Activated naive CD8-positive, alpha-beta T cell treated with anti-CD3 and anti-CD28 coated beads for 36 hours (primary cell): Measurements from ENCODE around the gene OGFOD1. TPM values are rescaled to one million over a fixed set of nuclear protein-coding genes. Genes with fewer than 3 reads are reported as not detected.
A peak's percentile ranks its signal among the peaks of the same experiment; 100 is the strongest.

Source experiments
- DNase-seq: peaks from one replicate; pipeline ENCODE4 v3.0.0; 2021
- H3K27ac Mint-ChIP-seq: one replicate; pipeline ENCODE4 v1.8.0; 2022; ENCODE audit warnings: mild to moderate bottlenecking, moderate library complexity, mixed read lengths
- H3K27me3 Mint-ChIP-seq: one replicate; pipeline ENCODE4 v1.8.0; 2022; ENCODE audit warnings: mild to moderate bottlenecking, mixed read lengths
- H3K36me3 Mint-ChIP-seq: one replicate; pipeline ENCODE4 v1.8.0; 2021; ENCODE audit warnings: mild to moderate bottlenecking, mixed read lengths
- H3K4me1 Mint-ChIP-seq: one replicate; pipeline ENCODE4 v1.8.0; 2021; ENCODE audit warnings: mixed read lengths
- H3K4me3 Mint-ChIP-seq: one replicate; pipeline ENCODE4 v1.8.0; 2022; ENCODE audit warnings: mild to moderate bottlenecking, moderate library complexity, mixed read lengths
- H3K9me3 Mint-ChIP-seq: one replicate; pipeline ENCODE4 v1.8.0; 2022; ENCODE audit warnings: mixed read lengths
- total RNA-seq, 2 experiments: library from RNA; stranded (reverse); gene quantifications; one replicate each; pipeline ENCODE4 v1.2.3, GENCODE V29; 2021

The OGFOD1 gene
- total RNA-seq: 10 to 100 TPM; 76.6 to 78.5 TPM

DNA sequence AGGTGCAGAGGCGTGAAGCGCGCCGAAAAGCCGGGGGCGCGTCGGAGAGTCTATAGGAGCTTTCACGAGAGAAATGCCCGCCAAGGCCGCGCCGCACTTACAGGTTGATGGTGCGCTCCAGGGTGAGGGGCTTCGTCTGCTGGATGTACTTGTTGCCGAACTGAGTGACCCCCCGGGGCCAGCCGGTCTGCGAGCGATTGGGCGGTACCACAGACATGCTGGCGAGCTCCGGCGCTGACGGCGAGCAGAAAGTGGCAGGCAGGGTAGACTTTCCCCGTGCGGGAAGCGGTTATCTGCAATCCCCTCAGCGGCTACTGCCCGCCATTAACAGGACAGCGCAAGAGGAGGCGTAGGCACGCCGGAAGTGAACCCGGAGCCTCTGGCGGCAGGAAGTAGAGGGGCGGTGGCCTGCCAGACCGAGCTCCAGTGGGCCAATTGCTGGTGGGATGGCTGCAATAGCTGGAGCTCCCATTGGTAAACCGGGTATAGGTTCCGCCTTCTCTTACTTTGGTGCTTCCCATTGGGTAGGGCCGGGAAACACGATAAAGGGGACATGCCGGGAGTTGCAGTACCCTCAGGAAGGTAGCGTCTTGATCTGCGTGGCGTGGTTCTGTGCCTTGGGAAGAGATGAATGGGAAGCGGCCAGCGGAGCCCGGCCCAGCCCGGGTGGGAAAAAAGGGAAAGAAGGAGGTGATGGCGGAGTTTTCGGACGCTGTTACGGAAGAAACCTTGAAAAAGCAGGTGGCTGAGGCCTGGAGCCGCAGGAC is at the start of gene OGFOD1, which contains the start of gene NUDT21:
Gene OGFOD1 (plus strand): TSS at position 569 of the 767 bp plus-strand sequence. CDS start 59 bp downstream, at position 628.
Gene NUDT21 (minus strand): TSS at position 347 of the 767 bp plus-strand sequence. CDS start 130 bp downstream, at position 217.
- Mint-ChIP-seq H3K27me3 (no peaks in the 10 kb centered on the region), H3K27ac (peak within 1 kb of the TSS; percentile 92), H3K4me3 (peak within 1 kb of the TSS; percentile 94), H3K36me3 (peaks cover 50% of the 10 kb centered on the region), H3K4me1 (peaks cover 40% of the 10 kb centered on the region), H3K9me3 (no peaks in the 10 kb centered on the region)
- peak; percentile 93 for DNase-seq

DNA sequence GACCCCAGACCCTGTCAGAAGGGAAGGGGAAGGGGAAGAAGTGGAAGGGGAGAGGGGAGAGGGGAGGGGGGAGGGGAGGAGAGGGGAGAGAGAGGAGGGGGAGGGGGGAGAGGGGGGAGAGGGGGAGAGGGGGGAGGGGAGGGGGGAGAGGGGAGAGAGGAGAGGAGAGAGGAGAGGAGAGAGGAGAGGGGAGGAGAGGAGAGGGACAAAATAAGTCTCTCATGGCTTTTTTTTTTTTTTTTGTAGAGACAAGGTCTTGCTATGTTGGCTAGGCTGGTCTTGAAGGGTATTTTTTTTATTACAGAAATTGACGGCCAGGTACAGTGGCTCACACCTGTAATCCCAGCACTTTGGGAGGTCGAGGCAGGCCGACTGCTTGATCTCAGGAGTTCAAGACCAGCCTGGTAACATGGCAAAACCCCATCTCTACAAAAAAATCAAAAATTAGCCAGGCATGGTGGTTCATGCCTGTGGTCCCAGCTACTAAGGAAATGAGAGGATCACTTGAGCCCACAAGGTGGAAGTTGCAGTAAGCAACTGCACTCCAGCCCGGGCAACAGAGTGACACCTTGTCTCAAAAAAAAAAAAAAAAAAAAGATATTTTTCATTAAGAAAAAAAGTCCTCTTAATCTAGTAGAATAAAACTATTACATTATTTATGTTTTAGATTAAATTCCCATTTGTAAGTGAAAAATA is 45.2 kb upstream of the OGFOD1 start:
- H3K4me3 Mint-ChIP-seq: no peak overlapping the region
- no peak for DNase-seq
- peaks cover 2% of the 10 kb centered on the region for H3K4me1 Mint-ChIP-seq
- no peaks in the 10 kb centered on the region for H3K9me3 Mint-ChIP-seq
- H3K36me3 Mint-ChIP-seq: peaks cover 8% of the 10 kb centered on the region
- no peak overlapping the region for H3K27ac Mint-ChIP-seq
- no peaks in the 10 kb centered on the region for H3K27me3 Mint-ChIP-seq

DNA sequence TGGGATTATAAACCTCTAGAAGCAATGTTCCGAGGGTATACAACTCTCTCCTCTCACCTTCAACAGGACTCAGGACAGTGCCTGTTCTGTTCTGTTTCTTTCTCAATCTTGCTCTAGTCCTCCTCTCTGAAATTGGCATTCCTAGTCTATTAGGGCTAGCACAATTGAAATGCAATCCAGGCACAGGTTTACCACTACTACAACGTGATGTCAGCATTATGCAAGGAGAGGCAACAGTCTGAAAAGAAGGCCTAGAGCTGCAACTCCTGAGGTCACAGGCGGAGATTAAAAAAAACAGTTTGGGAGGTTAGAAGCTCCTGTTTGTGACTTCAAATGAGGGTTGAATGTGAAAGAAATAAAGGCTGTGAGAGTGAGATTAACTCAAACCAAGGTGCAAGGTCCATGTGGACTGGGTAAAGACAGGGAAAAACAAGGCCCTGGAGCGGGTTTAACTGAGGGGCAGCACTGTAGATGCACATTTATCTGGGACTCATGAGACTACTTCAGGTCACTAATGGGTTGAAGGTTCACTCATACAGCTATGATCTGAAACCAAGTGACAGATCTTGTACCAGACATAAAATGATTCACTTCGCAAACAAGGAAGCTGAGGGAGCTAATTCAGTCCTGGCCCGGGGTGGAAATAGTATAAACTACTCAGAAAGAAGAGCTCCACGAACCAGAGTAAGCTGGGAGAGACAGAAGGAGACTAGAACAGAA is 42.8 kb upstream of the OGFOD1 start:
- no peak overlapping the region for H3K4me3 Mint-ChIP-seq
- peaks cover 4% of the 10 kb centered on the region for H3K4me1 Mint-ChIP-seq
- H3K9me3 Mint-ChIP-seq: no peaks in the 10 kb centered on the region
- DNase-seq: no peak
- no peak overlapping the region for H3K27ac Mint-ChIP-seq
- peaks cover 11% of the 10 kb centered on the region for H3K36me3 Mint-ChIP-seq
- H3K27me3 Mint-ChIP-seq: no peaks in the 10 kb centered on the region

GRCh38 chr16:56409195-56409594 is 42.2 kb upstream of the OGFOD1 start:
- no peak overlapping the region for H3K27ac Mint-ChIP-seq
- H3K27me3 Mint-ChIP-seq: no peaks in the 10 kb centered on the region
- H3K36me3 Mint-ChIP-seq: peaks cover 11% of the 10 kb centered on the region
- H3K4me3 Mint-ChIP-seq: no peak overlapping the region
- peaks cover 5% of the 10 kb centered on the region for H3K4me1 Mint-ChIP-seq
- no peak for DNase-seq
- H3K9me3 Mint-ChIP-seq: no peaks in the 10 kb centered on the region

GRCh38 chr16:56411123-56411522 is 40.2 kb upstream of the OGFOD1 start:
- Mint-ChIP-seq H3K36me3 (peaks cover 9% of the 10 kb centered on the region), H3K9me3 (no peaks in the 10 kb centered on the region), H3K27ac (no peak overlapping the region), H3K27me3 (no peaks in the 10 kb centered on the region), H3K4me1 (peaks cover 14% of the 10 kb centered on the region), H3K4me3 (no peak overlapping the region)
- no peak for DNase-seq

DNA sequence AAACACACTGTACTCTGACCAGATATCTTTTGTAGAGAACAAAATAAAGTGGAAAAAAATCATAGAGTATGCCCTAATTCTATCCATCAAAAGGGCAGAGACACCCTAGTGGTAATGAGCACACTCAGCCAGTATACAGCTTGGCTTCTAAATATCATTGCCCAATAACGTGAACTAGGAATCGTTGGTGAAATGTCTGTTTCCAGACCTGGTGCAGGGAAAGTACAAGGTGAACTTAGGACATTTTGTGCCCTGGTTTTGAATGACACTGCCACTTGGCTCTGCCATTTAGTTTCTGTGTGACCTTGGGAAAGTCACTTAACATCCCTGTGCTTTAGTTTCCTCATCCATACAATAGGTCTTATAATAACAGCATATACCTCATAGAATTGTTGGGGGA is 39.7 kb upstream of the OGFOD1 start:
- Mint-ChIP-seq H3K27me3 (no peaks in the 10 kb centered on the region), H3K9me3 (no peaks in the 10 kb centered on the region), H3K36me3 (peaks cover 9% of the 10 kb centered on the region), H3K4me1 (peaks cover 14% of the 10 kb centered on the region), H3K4me3 (no peak overlapping the region), H3K27ac (no peak overlapping the region)
- no peak for DNase-seq

- peaks cover 7% of the 10 kb centered on the region for H3K36me3 Mint-ChIP-seq
- no peak overlapping the region for H3K27ac Mint-ChIP-seq
- H3K4me3 Mint-ChIP-seq: no peak overlapping the region
- no peaks in the 10 kb centered on the region for H3K9me3 Mint-ChIP-seq
- H3K4me1 Mint-ChIP-seq: peaks cover 14% of the 10 kb centered on the region
- no peaks in the 10 kb centered on the region for H3K27me3 Mint-ChIP-seq
- DNase-seq: no peak
Measured at GRCh38 chr16:56413381-56413780, 38.0 kb upstream of the OGFOD1 start.

GRCh38 chr16:56414366-56414765 is 37.0 kb upstream of the OGFOD1 start:
- Mint-ChIP-seq H3K4me1 (peaks cover 16% of the 10 kb centered on the region), H3K4me3 (no peak overlapping the region), H3K27ac (peak overlapping the region; percentile 19), H3K27me3 (no peaks in the 10 kb centered on the region), H3K9me3 (no peaks in the 10 kb centered on the region), H3K36me3 (peaks cover 8% of the 10 kb centered on the region)
- DNase-seq: no peak

GRCh38 chr16:56415875-56416274 is 35.5 kb upstream of the OGFOD1 start:
- DNase-seq: no peak
- Mint-ChIP-seq H3K9me3 (no peaks in the 10 kb centered on the region), H3K36me3 (peaks cover 8% of the 10 kb centered on the region), H3K4me3 (no peak overlapping the region), H3K27ac (no peak overlapping the region), H3K4me1 (peaks cover 21% of the 10 kb centered on the region), H3K27me3 (no peaks in the 10 kb centered on the region)

GRCh38 chr16:56417138-56417537 is 34.2 kb upstream of the OGFOD1 start:
- Mint-ChIP-seq H3K27me3 (no peaks in the 10 kb centered on the region), H3K36me3 (peaks cover 5% of the 10 kb centered on the region), H3K9me3 (no peaks in the 10 kb centered on the region), H3K4me3 (no peak overlapping the region), H3K27ac (no peak overlapping the region), H3K4me1 (peaks cover 28% of the 10 kb centered on the region)
- no peak for DNase-seq

GRCh38 chr16:56419740-56420548 is 31.4 kb upstream of the OGFOD1 start:
- no peaks in the 10 kb centered on the region for H3K27me3 Mint-ChIP-seq
- no peak overlapping the region for H3K4me3 Mint-ChIP-seq
- no peaks in the 10 kb centered on the region for H3K9me3 Mint-ChIP-seq
- H3K36me3 Mint-ChIP-seq: peaks cover 6% of the 10 kb centered on the region
- no peak for DNase-seq
- no peak overlapping the region for H3K27ac Mint-ChIP-seq
- H3K4me1 Mint-ChIP-seq: peaks cover 43% of the 10 kb centered on the region

DNA sequence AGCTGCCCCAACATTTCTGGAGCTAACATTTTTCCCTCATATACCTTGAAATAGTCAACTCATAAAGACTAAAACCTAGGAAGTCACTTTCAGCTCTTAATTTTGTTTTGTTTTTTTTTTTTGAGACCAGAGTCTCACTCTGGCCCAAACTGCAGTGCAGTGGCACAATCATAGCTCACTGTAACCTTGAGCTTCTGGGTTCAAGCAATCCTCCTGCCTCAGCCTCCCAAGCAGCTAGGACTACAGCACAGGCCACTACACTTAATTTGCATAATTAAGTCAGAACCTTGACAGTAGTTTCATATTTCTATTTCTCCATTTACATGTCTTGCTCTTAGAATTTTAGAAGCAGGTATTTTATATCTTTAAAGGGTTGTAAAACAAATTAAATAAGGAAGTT is 30.7 kb upstream of the OGFOD1 start:
- H3K9me3 Mint-ChIP-seq: no peaks in the 10 kb centered on the region
- no peak overlapping the region for H3K27ac Mint-ChIP-seq
- no peak overlapping the region for H3K4me3 Mint-ChIP-seq
- DNase-seq: no peak
- no peaks in the 10 kb centered on the region for H3K27me3 Mint-ChIP-seq
- H3K4me1 Mint-ChIP-seq: peaks cover 37% of the 10 kb centered on the region
- peaks cover 6% of the 10 kb centered on the region for H3K36me3 Mint-ChIP-seq

DNA sequence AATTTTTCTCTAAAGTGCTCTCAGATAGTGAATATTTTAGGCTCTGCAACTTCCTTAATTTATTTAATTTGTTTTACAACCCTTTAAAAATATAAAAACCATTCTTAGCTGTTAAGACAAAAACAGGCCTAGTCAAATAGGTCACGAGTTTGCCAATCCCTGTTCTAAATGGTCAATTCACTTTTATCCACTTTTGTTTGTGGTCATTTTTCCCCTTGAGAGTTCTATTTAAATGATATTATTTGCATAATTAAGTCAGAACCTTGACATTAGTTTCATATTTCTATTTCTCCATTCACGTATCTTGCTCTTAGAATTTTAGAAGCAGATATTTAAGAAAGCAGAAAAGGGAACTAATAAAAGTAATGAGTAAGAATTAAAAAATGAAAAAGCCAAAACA is 30.0 kb upstream of the OGFOD1 start:
- no peaks in the 10 kb centered on the region for H3K9me3 Mint-ChIP-seq
- no peaks in the 10 kb centered on the region for H3K27me3 Mint-ChIP-seq
- no peak for DNase-seq
- H3K27ac Mint-ChIP-seq: no peak overlapping the region
- peaks cover 6% of the 10 kb centered on the region for H3K36me3 Mint-ChIP-seq
- H3K4me3 Mint-ChIP-seq: no peak overlapping the region
- H3K4me1 Mint-ChIP-seq: peaks cover 38% of the 10 kb centered on the region

- Mint-ChIP-seq H3K9me3 (no peaks in the 10 kb centered on the region), H3K4me3 (no peak overlapping the region), H3K27ac (no peak overlapping the region), H3K4me1 (peaks cover 40% of the 10 kb centered on the region), H3K27me3 (no peaks in the 10 kb centered on the region), H3K36me3 (peaks cover 6% of the 10 kb centered on the region)
- DNase-seq: no peak
Measured at GRCh38 chr16:56421976-56422669, 29.2 kb upstream of the OGFOD1 start.
